Astrocyte (in vitro differentiated cells and primary cell): Measurements from ENCODE around the gene FARS2.

Source experiments
- EZH2 ChIP-seq: IDR thresholded peaks from 2 replicates; pipeline ENCODE4 v1.6.1; 2012; ENCODE audit warnings: mild to moderate bottlenecking, low read length, inconsistent platforms; ENCODE audit not compliant: insufficient read depth
- TF ChIP-seq, protein P1 (sequence below): IDR thresholded peaks from 2 replicates; pipeline ENCODE4 v1.5.1; 2011; ENCODE audit warnings: low read depth, mild to moderate bottlenecking, inconsistent platforms, low read length, moderate library complexity; ENCODE audit not compliant: insufficient read depth

DNA sequence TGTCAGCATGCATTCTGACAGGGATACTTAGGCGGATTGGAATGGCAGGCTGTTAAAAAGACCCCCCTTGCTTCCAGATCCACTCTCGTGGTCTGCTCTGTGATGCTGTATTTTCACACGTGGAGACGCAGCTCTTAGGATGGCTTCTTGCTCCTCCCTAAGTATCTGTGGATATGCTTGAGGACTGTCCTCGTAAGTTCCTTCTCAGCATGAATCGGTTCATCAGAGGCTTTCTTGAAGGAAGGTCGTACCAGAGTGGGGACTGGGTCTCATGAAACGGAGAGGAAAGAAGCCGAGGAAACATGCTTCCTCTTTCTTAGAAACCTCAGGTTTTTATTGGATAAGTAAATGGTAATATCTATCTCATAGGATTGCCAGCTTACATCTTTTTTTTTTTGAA, 220.4 kb downstream of the FARS2 start:
- TF ChIP-seq, protein P1, sequence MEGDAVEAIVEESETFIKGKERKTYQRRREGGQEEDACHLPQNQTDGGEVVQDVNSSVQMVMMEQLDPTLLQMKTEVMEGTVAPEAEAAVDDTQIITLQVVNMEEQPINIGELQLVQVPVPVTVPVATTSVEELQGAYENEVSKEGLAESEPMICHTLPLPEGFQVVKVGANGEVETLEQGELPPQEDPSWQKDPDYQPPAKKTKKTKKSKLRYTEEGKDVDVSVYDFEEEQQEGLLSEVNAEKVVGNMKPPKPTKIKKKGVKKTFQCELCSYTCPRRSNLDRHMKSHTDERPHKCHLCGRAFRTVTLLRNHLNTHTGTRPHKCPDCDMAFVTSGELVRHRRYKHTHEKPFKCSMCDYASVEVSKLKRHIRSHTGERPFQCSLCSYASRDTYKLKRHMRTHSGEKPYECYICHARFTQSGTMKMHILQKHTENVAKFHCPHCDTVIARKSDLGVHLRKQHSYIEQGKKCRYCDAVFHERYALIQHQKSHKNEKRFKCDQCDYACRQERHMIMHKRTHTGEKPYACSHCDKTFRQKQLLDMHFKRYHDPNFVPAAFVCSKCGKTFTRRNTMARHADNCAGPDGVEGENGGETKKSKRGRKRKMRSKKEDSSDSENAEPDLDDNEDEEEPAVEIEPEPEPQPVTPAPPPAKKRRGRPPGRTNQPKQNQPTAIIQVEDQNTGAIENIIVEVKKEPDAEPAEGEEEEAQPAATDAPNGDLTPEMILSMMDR: no peak
- no peak for TF ChIP-seq EZH2
